Tibial artery (tissue), 4 donors: Measurements from ENCODE around the gene NAALAD2.

Experiments
- DNase-seq, 2 donors: peaks; one replicate each; pipeline ENCODE4 v3.0.0-alpha.2; 2019
- H3K27ac ChIP-seq, 2 donors: fragments of 200-600 bp; sonication (generic) in 1 of 2; 1 replicate in 1 of 2; 2 replicates in 1 of 2; pipeline ENCODE4 v1.5.1; 2018 to 2019; ENCODE audit warnings: mild to moderate bottlenecking in 1 of 2
- H3K27me3 ChIP-seq, 2 donors: fragments of 200-600 bp; sonication (generic) in 1 of 2; one replicate each; pipeline versions ENCODE4 v1.5.1 to v1.6.0; 2016 to 2019
- H3K36me3 ChIP-seq, 3 donors: fragments of 200-600 bp; sonication (generic) in 2 of 3; one replicate each; pipeline ENCODE4 v1.5.1; 2016 to 2019; ENCODE audit warnings: mild to moderate bottlenecking in 2 of 3
- H3K4me1 ChIP-seq, 4 donors: fragments of 200-600 bp; sonication (generic) in 2 of 4; 1 replicate in 3 of 4; 2 replicates in 1 of 4; pipeline ENCODE4 v1.5.1; 2016 to 2019
- H3K4me3 ChIP-seq, 2 donors: fragments of 200-600 bp; sonication (generic) in 1 of 2; 1 replicate in 1 of 2; 2 replicates in 1 of 2; pipeline ENCODE4 v1.5.1; 2018 to 2019; ENCODE audit warnings: mild to moderate bottlenecking in 2 of 2
- H3K9me3 ChIP-seq, 3 donors: fragments of 200-600 bp; sonication (generic) in 1 of 3; one replicate each; pipeline ENCODE4 v1.5.1; 2016 to 2019
- CTCF ChIP-seq, 2 experiments: fragments of 200-600 bp in 1 of 2; fragments of 450-650 bp in 1 of 2; IDR thresholded peaks; one replicate each; pipeline ENCODE4 v1.5.1; 2017 to 2019; ENCODE audit warnings: antibody characterized with exemption in 2 of 2, mild to moderate bottlenecking in 1 of 2, moderate library complexity in 1 of 2
- intact Hi-C: fragments of 100-400 bp; cut with DNase I; formaldehyde crosslinking; loops from one replicate; pipeline ENCODE4 v1.15.0; 2023; ENCODE audit warnings: low total_unique reads

The NAALAD2 gene

GRCh38 chr11:90216611-90217010 is 82.1 kb downstream of the NAALAD2 start:
- no peak overlapping the region for H3K27ac ChIP-seq
- intact Hi-C loops: no loop called here
- no peaks in the 10 kb centered on the region for H3K9me3 ChIP-seq
- H3K36me3 ChIP-seq: peaks cover 3 to 6% (median 5%) of the 10 kb centered on the region in 3 donors
- H3K27me3 ChIP-seq: no peaks in the 10 kb centered on the region
- DNase-seq: no peak
- H3K4me1 ChIP-seq: peaks cover 0 to 47% (median 22%) of the 10 kb centered on the region in 4 donors
- no peak for TF ChIP-seq CTCF (IDR thresholded peaks at IDR 0.05)
- H3K4me3 ChIP-seq: no peak overlapping the region

GRCh38 chr11:90218606-90219005 is 84.1 kb downstream of the NAALAD2 start:
- no peak for DNase-seq

GRCh38 chr11:90219438-90219837 is 85.0 kb downstream of the NAALAD2 start:
- H3K27me3 ChIP-seq: no peaks in the 10 kb centered on the region
- peaks cover 0 to 51% (median 24%) of the 10 kb centered on the region in 4 donors for H3K4me1 ChIP-seq
- TF ChIP-seq CTCF (IDR thresholded peaks at IDR 0.05): no peak

More at GRCh38 chr11:90218606-90219005, 84.1 kb downstream of the NAALAD2 start:
- H3K4me1 ChIP-seq: peaks cover 0 to 51% (median 24%) of the 10 kb centered on the region in 4 donors
- H3K27ac ChIP-seq: no peak overlapping the region
- no peaks in the 10 kb centered on the region for H3K27me3 ChIP-seq
- H3K36me3 ChIP-seq: peaks cover 0 to 2% (median under 1%) of the 10 kb centered on the region in 3 donors
- no peak for TF ChIP-seq CTCF (IDR thresholded peaks at IDR 0.05)
- intact Hi-C loops: no loop called here
- no peaks in the 10 kb centered on the region for H3K9me3 ChIP-seq
- H3K4me3 ChIP-seq: no peak overlapping the region

GRCh38 chr11:90220391-90220790 is 85.9 kb downstream of the NAALAD2 start:
- no peak overlapping the region for H3K4me3 ChIP-seq
- no peak for DNase-seq
- H3K4me1 ChIP-seq: peaks cover 0 to 47% (median 24%) of the 10 kb centered on the region in 4 donors
- no peaks in the 10 kb centered on the region for H3K27me3 ChIP-seq
- intact Hi-C loops: no loop called here
- no peaks in the 10 kb centered on the region for H3K36me3 ChIP-seq
- H3K27ac ChIP-seq: no peak overlapping the region
- no peak for TF ChIP-seq CTCF (IDR thresholded peaks at IDR 0.05)
- no peaks in the 10 kb centered on the region for H3K9me3 ChIP-seq

More at GRCh38 chr11:90219438-90219837, 85.0 kb downstream of the NAALAD2 start:
- intact Hi-C loops: no loop called here
- Histone ChIP-seq H3K27ac (no peak overlapping the region), H3K9me3 (no peaks in the 10 kb centered on the region), H3K4me3 (no peak overlapping the region), H3K36me3 (no peaks in the 10 kb centered on the region)
- DNase-seq: no peak

- Histone ChIP-seq H3K4me1 (peaks cover 0 to 38% (median 24%) of the 10 kb centered on the region in 4 donors), H3K36me3 (no peaks in the 10 kb centered on the region), H3K9me3 (no peaks in the 10 kb centered on the region), H3K27ac (peak overlapping the region; percentile 92 to 95), H3K27me3 (no peaks in the 10 kb centered on the region), H3K4me3 (peak overlapping the region; percentile 79 to 96)
- DNase-seq: no peak
- no peak for TF ChIP-seq CTCF (IDR thresholded peaks at IDR 0.05)
- intact Hi-C loops: no loop called here
Observed at GRCh38 chr11:90221803-90222458, 87.5 kb downstream of the NAALAD2 start.
